Activated T-helper 1 cell treated with Interleukin-2 at 50 U/mL for 16 hours (primary cell): ENCODE data around the gene EEF1AKMT4.
"Not testable (repeated sequence)": the region's sequence is repeated elsewhere in the genome, so short reads cannot be mapped to it uniquely, and the experiment has no call there.

Source experiments
- DNase-seq: peaks from one replicate; pipeline ENCODE4 v3.0.0-alpha.2; 2020; ENCODE audit warnings: low read depth

The EEF1AKMT4 gene

GRCh38 chr3:184259878-184260723 lies 10.6 kb downstream of the EEF1AKMT4 start:
- no peak for DNase-seq

- DNase-seq, result no peak
Observed at GRCh38 chr3:184260724-184261269, 11.3 kb downstream of the EEF1AKMT4 start.

GRCh38 chr3:184261270-184261853 lies 11.9 kb downstream of the EEF1AKMT4 start, which contains the start of gene CAMK2N2:
Gene CAMK2N2, minus strand, starts transcription at chr3:184261553. Its CDS starts 268 bp downstream, at chr3:184261285.
- peak; percentile 33 for DNase-seq

GRCh38 chr3:184261854-184262763 lies 12.6 kb downstream of the EEF1AKMT4 start:
- no peak for DNase-seq

- DNase-seq, result no peak
Observed at GRCh38 chr3:184262764-184263179, 13.3 kb downstream of the EEF1AKMT4 start.

- not testable (repeated sequence) for DNase-seq
Observed at GRCh38 chr3:184267249-184267648, 17.8 kb downstream of the EEF1AKMT4 start.

GRCh38 chr3:184272269-184272668 lies 22.8 kb downstream of the EEF1AKMT4 start:
- no peak for DNase-seq

GRCh38 chr3:184275381-184275701 lies 25.9 kb downstream of the EEF1AKMT4 start:
- no peak for DNase-seq

- DNase-seq, result no peak
Observed at GRCh38 chr3:184275961-184276910, 26.8 kb downstream of the EEF1AKMT4 start, which contains the start of gene ECE2. Gene ECE2, plus strand, starts transcription at chr3:184276022. Its CDS starts 132 bp downstream, at chr3:184276154.

- DNase-seq, result no peak
Observed at GRCh38 chr3:184277366-184277765, 27.9 kb downstream of the EEF1AKMT4 start.

- no peak for DNase-seq
Observed at GRCh38 chr3:184282941-184283340, 33.5 kb downstream of the EEF1AKMT4 start.

- DNase-seq, result no peak
Observed at GRCh38 chr3:184283681-184284080, 34.2 kb downstream of the EEF1AKMT4 start.

- no peak for DNase-seq
Observed at GRCh38 chr3:184284696-184285095, 35.2 kb downstream of the EEF1AKMT4 start.

- DNase-seq, result peak; percentile 44
Observed at GRCh38 chr3:184289426-184289938, 40.0 kb downstream of the EEF1AKMT4 start.

GRCh38 chr3:184290331-184290730 lies 40.9 kb downstream of the EEF1AKMT4 start:
- DNase-seq, result no peak

- DNase-seq, result no peak
Observed at GRCh38 chr3:184291044-184291737, 41.7 kb downstream of the EEF1AKMT4 start.

GRCh38 chr3:184291738-184292445 lies 42.4 kb downstream of the EEF1AKMT4 start:
- DNase-seq, result no peak

GRCh38 chr3:184295771-184296170 lies 46.3 kb downstream of the EEF1AKMT4 start:
- DNase-seq, result no peak

GRCh38 chr3:184296616-184297015 lies 47.1 kb downstream of the EEF1AKMT4 start:
- no peak for DNase-seq
